K562 (cell line): ENCODE data around the gene SLC14A1. TPM values are rescaled to one million over a fixed set of nuclear protein-coding genes. Genes with fewer than 3 reads are reported as not detected.
"Not testable (repeated sequence)": the region's sequence is repeated elsewhere in the genome, so short reads cannot be mapped to it uniquely, and the experiment has no call there.

Source experiments
- ATAC-seq: fragments of 200-7000 bp; cut with Tn5 transposase; 3 replicates; pipeline ENCODE4 v1.9.1; 2020; ENCODE audit warnings: moderate library complexity
- BruUV-seq: library from RNA; stranded (reverse); fragments of 400-500 nt; replicated peaks from 2 replicates; lab custom pipeline; 2021; lab: Mats Ljungman, UMichigan
- CTCF ChIA-PET: fragments of 300-600 bp; formaldehyde crosslinking; extraction: SDS; loops from one replicate; lab custom pipeline; 2021; ENCODE audit warnings: low intra/inter-chr PET ratio; lab: Yijun Ruan, JAX
- POLR2A ChIA-PET: fragments of 300-600, 350-650 bp; sonication (Branson Sonifier 250); formaldehyde crosslinking; extraction: SDS; loops from one replicate; lab custom pipeline; 2021; ENCODE audit warnings: antibody characterized with exemption, inconsistent platforms; lab: Yijun Ruan, JAX
- DNase-seq, 4 experiments: peaks; one replicate each; pipeline versions ENCODE4 v3.0.0 to v3.0.0-alpha.2; 2011 to 2018; ENCODE audit warnings: low spot score in 3 of 4, mixed read lengths in 3 of 4; ENCODE audit errors: extremely low read depth in 1 of 4
- FAIRE-seq: peaks from 2 replicates; lab custom pipeline; 2011; peaks lifted over from hg19 to GRCh38; lab: Jason Lieb, UNC
- H2AFZ ChIP-seq: 2 replicates; pipeline ENCODE4 v1.6.0; 2011; ENCODE audit warnings: low read depth, low read length, control low read depth, inconsistent platforms
- H3K27ac ChIP-seq: fragments of 200-600 bp; 3 replicates; pipeline ENCODE4 v1.8.0; 2011; ENCODE audit warnings: low read depth, mild to moderate bottlenecking, control low read depth, inconsistent platforms, low read length, moderate library complexity, mixed read lengths; ENCODE audit errors: extremely low read depth
- H3K27me3 ChIP-seq, 2 experiments: fragments of 300-600 bp in 1 of 2; 2 replicates in 1 of 2; 3 replicates in 1 of 2; pipeline versions ENCODE4 v1.6.0 to v1.8.0; 2011; ENCODE audit warnings: inconsistent platforms in 2 of 2, low read length in 2 of 2, mild to moderate bottlenecking in 1 of 2, mixed read lengths in 1 of 2, moderate library complexity in 1 of 2; ENCODE audit not compliant: control insufficient read depth in 2 of 2, insufficient read depth in 2 of 2
- H3K36me3 ChIP-seq: fragments of 300-600 bp; 3 replicates; pipeline ENCODE4 v1.8.0; 2011; ENCODE audit warnings: mild to moderate bottlenecking, low read length, inconsistent platforms; ENCODE audit not compliant: control insufficient read depth, insufficient read depth
- H3K4me1 ChIP-seq, 2 experiments: fragments of 200-600 bp in 1 of 2; replicated peaks in 1 of 2; 2 replicates in 1 of 2; 3 replicates in 1 of 2; pipeline versions ENCODE4 v1.5.1 to v1.8.0; 2011; ENCODE audit warnings: inconsistent platforms in 2 of 2, low read length in 2 of 2, mild to moderate bottlenecking in 1 of 2, mixed read lengths in 1 of 2, moderate library complexity in 1 of 2; ENCODE audit not compliant: control insufficient read depth in 2 of 2, insufficient read depth in 2 of 2
- H3K4me2 ChIP-seq: 2 replicates; pipeline ENCODE4 v1.6.1; 2011; ENCODE audit warnings: low read length, control low read depth, inconsistent platforms, mixed read lengths; ENCODE audit not compliant: insufficient read depth
- H3K4me3 ChIP-seq: fragments of 200-600 bp; sonication (generic), shearing (Covaris generic); 2 replicates; pipeline ENCODE4 v1.5.1; 2016; ENCODE audit warnings: control low read depth, inconsistent platforms
- H3K79me2 ChIP-seq: fragments of 200-600 bp; 3 replicates; pipeline ENCODE4 v1.8.0; 2011; ENCODE audit warnings: low read length, inconsistent platforms; ENCODE audit not compliant: control insufficient read depth, insufficient read depth
- H3K9ac ChIP-seq, 2 experiments: 2 replicates each; pipeline versions ENCODE4 v1.6.0 to v1.6.1; 2011; ENCODE audit warnings: low read depth in 2 of 2, low read length in 2 of 2, control low read depth in 1 of 2, inconsistent platforms in 1 of 2, mild to moderate bottlenecking in 1 of 2, mixed read lengths in 1 of 2; ENCODE audit not compliant: insufficient read depth in 1 of 2
- H3K9me1 ChIP-seq: one replicate; pipeline ENCODE4 v1.6.0; 2011; ENCODE audit warnings: inconsistent platforms, mild to moderate bottlenecking, low read length, moderate library complexity; ENCODE audit not compliant: control insufficient read depth, insufficient read depth
- H3K9me3 ChIP-seq: replicated peaks from 2 replicates; pipeline ENCODE4 v1.5.1; 2011; ENCODE audit warnings: low read depth, low read length, inconsistent platforms; ENCODE audit not compliant: control insufficient read depth, insufficient read depth
- H4K20me1 ChIP-seq: replicated peaks from 2 replicates; pipeline ENCODE4 v1.6.1; 2011; ENCODE audit warnings: low read length, inconsistent platforms, mixed read lengths; ENCODE audit not compliant: control insufficient read depth, insufficient read depth
- TAF9B ChIP-seq: fragments of 450-650 bp; IDR thresholded peaks from 2 replicates; pipeline ENCODE4 v1.6.1; 2018; ENCODE audit warnings: mild to moderate bottlenecking; ENCODE audit not compliant: partially characterized antibody
- ZC3H4 ChIP-seq: sonication (generic); formaldehyde crosslinking; IDR thresholded peaks from 2 replicates; pipeline ENCODE4 v1.9.0; 2021; ENCODE audit warnings: missing genetic modification reagents, borderline replicate concordance
- ZNF134 ChIP-seq: fragments of 250-450 bp; sonication (Bioruptor Pico); conservative IDR thresholded peaks from 2 replicates; pipeline ENCODE4 v1.4.0; 2020
- WGBS: fragments of 100-300 bp; shearing (Covaris generic); methylation state at CpG from one replicate; pipeline ENCODE4 v1.1.6; 2016; ENCODE audit warnings: low coverage, mixed read lengths; ENCODE audit not compliant: insufficient coverage; ENCODE audit errors: missing lambda C conversion rate; 5-methylcytosine and 5-hydroxymethylcytosine counted together
- in situ Hi-C: fragments of 300-500 bp; cut with MboI; formaldehyde crosslinking; loops from 4 replicates; pipeline ENCODE4 v1.15.0; 2018; ENCODE audit warnings: inconsistent platforms, mixed read lengths
- intact Hi-C: fragments of 100-400 bp; cut with micrococcal nuclease; formaldehyde crosslinking; loops from 2 replicates; pipeline ENCODE4 v1.14.2; 2022
- polyA plus RNA-seq, 8 experiments: library from polyadenylated mRNA; depleted of rRNA in 4 of 8; stranded (reverse) in 5 of 8; unstranded in 3 of 8; fragments of >200 nt; fragmentation: Nextera tagmentation in 2 of 8; fragmentation: Illumina TruSeq in 1 of 8; extraction: Ambion mirVana in 2 of 8; extraction: Trizol in 1 of 8; gene quantifications; 2 replicates each; pipeline versions ENCODE4 v1.2.1 to v1.2.3, GENCODE V29; 2011 to 2014; ENCODE audit warnings: inconsistent platforms in 1 of 8, missing spikeins in 1 of 8
- total RNA-seq, 7 experiments: library from RNA; depleted of rRNA in 6 of 7; stranded (reverse); fragments of >200 nt in 6 of 7; fragmentation: Illumina TruSeq in 2 of 7; extraction: Trizol in 2 of 7; gene quantifications; 2 replicates each; pipeline versions ENCODE4 v1.2.1 to v1.2.3, GENCODE V29; 2011 to 2021; ENCODE audit warnings: low replicate concordance in 1 of 7
- TF ChIP-seq, protein P1 (sequence below): fragments of 250-450 bp; sonication (Bioruptor Pico); IDR thresholded peaks from 2 replicates; pipeline ENCODE4 v1.8.0; 2022; ENCODE audit warnings: inconsistent platforms, mild to moderate bottlenecking, moderate library complexity, borderline replicate concordance

Gene SLC14A1
- total and polyA plus RNA-seq, 9 of the 15 experiments (the other 6 are each of a cell fraction or from before 2014, with no cell fraction given): 0.14 to 0.40 (median 0.20) TPM; not detected in 6

DNA sequence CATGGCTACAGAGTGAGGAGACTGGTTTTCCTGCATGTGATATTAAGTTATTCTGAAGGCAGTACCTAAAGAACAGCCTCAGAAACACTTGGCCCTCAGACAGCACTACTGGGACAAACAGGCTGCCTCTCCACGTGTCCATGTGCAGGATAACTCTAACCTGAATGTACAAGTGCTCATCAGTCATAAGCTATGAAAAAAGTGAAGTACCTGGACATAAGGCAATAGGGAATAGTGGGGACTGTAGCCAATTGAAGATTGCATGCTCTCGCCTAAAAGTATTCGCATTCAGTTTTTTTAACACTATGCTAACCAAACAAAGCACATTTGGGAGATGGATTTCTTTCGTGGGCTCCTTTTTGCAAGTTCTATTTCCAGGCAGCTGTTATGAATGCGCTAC lies 33.0 kb downstream of the SLC14A1 start:
- DNase-seq (no peak), FAIRE-seq (no peak), ATAC-seq (no peak)
- no peaks in the 10 kb centered on the region for H3K9me3 ChIP-seq
- POLR2A ChIA-PET: no interaction called here
- H3K36me3 ChIP-seq: no peaks in the 10 kb centered on the region
- no peaks in the 10 kb centered on the region for H3K9me1 ChIP-seq
- H3K27me3 ChIP-seq: no peaks in the 10 kb centered on the region; a peak in 2 of 5 replicates
- CTCF ChIA-PET: no interaction called here
- H3K9ac ChIP-seq: no peak overlapping the region
- WGBS: 0% methylated on average over 5 of the region's 5 CpGs
- no peak overlapping the region for H3K27ac ChIP-seq
- H2AFZ ChIP-seq: no peak overlapping the region
- BruUV-seq: no TSS peak
- H3K4me3 ChIP-seq: no peak overlapping the region
- no peaks in the 10 kb centered on the region for H3K79me2 ChIP-seq
- TF ChIP-seq TAF9B (no peak), ZC3H4 (CRISPR knock-in tag) (no peak), ZNF134 (CRISPR knock-in tag) (no peak)
- TF ChIP-seq, protein P1, sequence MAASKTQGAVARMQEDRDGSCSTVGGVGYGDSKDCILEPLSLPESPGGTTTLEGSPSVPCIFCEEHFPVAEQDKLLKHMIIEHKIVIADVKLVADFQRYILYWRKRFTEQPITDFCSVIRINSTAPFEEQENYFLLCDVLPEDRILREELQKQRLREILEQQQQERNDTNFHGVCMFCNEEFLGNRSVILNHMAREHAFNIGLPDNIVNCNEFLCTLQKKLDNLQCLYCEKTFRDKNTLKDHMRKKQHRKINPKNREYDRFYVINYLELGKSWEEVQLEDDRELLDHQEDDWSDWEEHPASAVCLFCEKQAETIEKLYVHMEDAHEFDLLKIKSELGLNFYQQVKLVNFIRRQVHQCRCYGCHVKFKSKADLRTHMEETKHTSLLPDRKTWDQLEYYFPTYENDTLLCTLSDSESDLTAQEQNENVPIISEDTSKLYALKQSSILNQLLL: no peak
- in situ Hi-C loops: no loop called here
- H3K4me2 ChIP-seq: no peak overlapping the region
- intact Hi-C loops: no loop called here
- no peaks in the 10 kb centered on the region for H4K20me1 ChIP-seq
- H3K4me1 ChIP-seq: no peaks in the 10 kb centered on the region; a peak in 2 of 5 replicates

DNA sequence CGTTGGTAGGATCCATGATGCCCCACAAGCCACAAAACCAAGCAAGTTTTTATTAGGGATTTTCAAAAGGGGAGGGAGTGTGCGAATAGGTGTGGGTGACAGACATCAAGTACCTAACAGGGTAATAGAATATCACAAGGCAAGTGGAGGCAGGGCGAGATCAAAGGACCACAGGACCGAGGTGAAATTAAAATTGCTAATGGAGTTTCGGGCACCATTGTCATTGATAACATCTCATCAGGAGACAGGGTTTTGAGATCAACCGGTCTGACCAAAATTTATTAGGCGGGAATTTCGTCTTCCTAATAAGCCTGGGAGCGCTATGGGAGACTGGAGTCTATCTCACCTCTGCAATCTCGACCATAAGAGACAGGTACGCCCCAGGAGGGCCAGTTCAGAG lies 33.7 kb downstream of the SLC14A1 start:
- POLR2A ChIA-PET, CTCF ChIA-PET, H3K9ac ChIP-seq, DNase-seq, H3K9me3 ChIP-seq, H3K27ac ChIP-seq, H3K9me1 ChIP-seq, H3K36me3 ChIP-seq, H3K4me1 ChIP-seq, ATAC-seq, BruUV-seq, H3K79me2 ChIP-seq, intact Hi-C loops, H3K4me2 ChIP-seq, H2AFZ ChIP-seq, in situ Hi-C loops, H4K20me1 ChIP-seq, H3K27me3 ChIP-seq, FAIRE-seq, H3K4me3 ChIP-seq: not testable (repeated sequence)
- 12% methylated on average over 10 of the region's 11 CpGs for WGBS
